Cardiac septum (tissue), 1 donor: ENCODE measurements around the gene TNS3. TPM values are rescaled to one million over a fixed set of nuclear protein-coding genes. Genes with fewer than 3 reads are reported as not detected.

Source experiments
- DNase-seq: peaks from one replicate; pipeline ENCODE4 v3.0.0-alpha.2; 2020; ENCODE audit warnings: low spot score
- intact Hi-C: fragments of 100-400 bp; cut with DNase I; formaldehyde crosslinking; loops from one replicate; pipeline ENCODE4 v1.14.0; 2022
- total RNA-seq: library from RNA; stranded (reverse); fragmentation: NEBNext Ultra II Directional; extraction: Animal tissue kit (Norgen Biotek cat#: 25700); gene quantifications from one replicate; pipeline ENCODE4 v1.2.1, GENCODE V29; 2021
- donor health status: DM: no; HTN: no; CAD: no.

The TNS3 gene
- total RNA-seq, 1 donor from 2014 or later = 29.0 TPM

GRCh38 chr7:47301105-47301477 lies 280.8 kb downstream of the TNS3 start:
- intact Hi-C loops = no loop called here

GRCh38 chr7:47300472-47301104 lies 281.3 kb downstream of the TNS3 start:
- intact Hi-C loops = no loop called here
- DNase-seq = no peak

More at GRCh38 chr7:47301105-47301477, 280.8 kb downstream of the TNS3 start:
- no peak for DNase-seq

GRCh38 chr7:47299496-47299895 lies 282.4 kb downstream of the TNS3 start:
- intact Hi-C loops = no loop called here
- no peak for DNase-seq

- intact Hi-C loops = no loop called here
- no peak for DNase-seq
These were observed 283.3 kb downstream of the TNS3 start for GRCh38 chr7:47298636-47299035.

DNA sequence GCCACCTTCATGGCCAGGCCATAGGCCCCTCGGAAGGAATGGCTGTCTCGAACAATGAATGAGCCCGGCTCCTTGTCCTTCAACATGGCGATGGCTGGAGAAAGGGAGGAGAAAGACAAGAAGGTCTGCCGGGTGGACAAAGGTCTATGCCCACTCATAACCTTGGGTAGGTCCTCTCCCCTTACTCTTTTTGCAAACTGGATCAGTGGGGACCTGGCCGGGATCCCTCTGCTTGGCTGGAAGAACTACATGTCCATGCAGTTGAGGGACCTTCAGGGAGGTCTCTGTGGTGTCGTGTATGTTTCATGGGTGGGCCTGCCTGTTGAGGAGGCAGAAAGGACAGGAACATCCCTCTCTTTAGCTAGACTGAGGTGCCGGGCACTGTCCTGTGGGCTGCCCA lies 284.8 kb downstream of the TNS3 start:
- no peak for DNase-seq
- intact Hi-C loops = no loop called here

DNA sequence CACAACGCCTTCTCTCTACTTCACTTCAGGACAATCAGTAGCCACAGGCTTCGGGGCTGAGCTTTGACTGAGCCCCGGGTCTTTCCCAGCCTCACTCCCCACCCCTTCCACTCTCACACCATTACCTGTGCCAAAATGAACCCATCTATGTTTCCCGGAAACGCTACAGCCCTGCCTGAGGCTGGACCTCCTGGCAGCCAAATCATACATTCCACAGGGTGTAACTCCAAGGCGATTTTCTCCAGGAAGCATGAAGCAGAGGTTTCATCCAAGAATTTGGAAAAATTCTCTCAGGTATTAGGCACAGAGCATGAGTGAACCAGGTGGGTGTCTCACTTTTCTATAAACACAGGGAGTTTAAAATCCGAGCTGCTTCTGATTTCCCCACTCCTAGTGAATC lies 286.3 kb downstream of the TNS3 start:
- intact Hi-C loops = no loop called here
- no peak for DNase-seq

GRCh38 chr7:47294556-47295222 lies 287.2 kb downstream of the TNS3 start:
- DNase-seq = no peak

GRCh38 chr7:47293884-47294555 lies 287.9 kb downstream of the TNS3 start:
- intact Hi-C loops = no loop called here
- DNase-seq = no peak

More at GRCh38 chr7:47294556-47295222, 287.2 kb downstream of the TNS3 start:
- intact Hi-C loops = no loop called here

GRCh38 chr7:47292832-47293309 lies 289.0 kb downstream of the TNS3 start:
- intact Hi-C loops = no loop called here
- no peak for DNase-seq

DNA sequence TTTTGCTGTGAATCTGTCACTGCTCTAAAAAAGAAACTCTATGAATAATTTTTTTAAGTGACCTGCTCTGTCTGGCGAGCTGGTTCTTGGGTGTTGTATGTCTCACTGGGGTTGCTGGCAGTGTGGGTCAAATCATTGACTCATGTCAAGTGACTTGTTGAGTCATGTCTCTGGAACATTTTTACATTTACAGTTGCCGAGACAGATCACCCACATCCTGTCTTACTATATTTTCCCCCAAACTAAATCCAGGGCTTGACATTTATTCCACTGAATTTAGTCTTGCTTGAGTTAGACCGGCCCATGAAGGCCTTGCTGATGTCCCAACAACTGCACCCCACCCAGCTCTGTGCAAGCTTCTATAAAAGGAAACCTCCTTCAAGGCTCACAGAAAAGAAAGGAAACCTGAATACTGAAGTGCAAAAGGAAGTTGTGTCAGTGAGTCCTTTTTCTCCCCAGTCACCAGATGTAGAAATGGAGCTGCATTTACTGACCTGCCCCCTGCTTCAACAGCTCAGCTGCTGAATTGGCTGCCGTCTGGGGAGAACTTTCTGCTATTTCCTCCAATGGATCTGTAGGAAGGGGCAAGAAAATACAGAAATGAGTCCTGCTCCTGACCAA lies 290.3 kb downstream of the TNS3 start:
- intact Hi-C loops = loop anchor here (2.0 kb wide), 1 partner anchor 37 kb away; no protein-coding TSS in a partner anchor
- DNase-seq = no peak

GRCh38 chr7:47290867-47291266 lies 291.0 kb downstream of the TNS3 start:
- intact Hi-C loops = loop anchor here (2.0 kb wide), 1 partner anchor 38 kb away; no protein-coding TSS in a partner anchor

GRCh38 chr7:47290466-47290865 lies 291.4 kb downstream of the TNS3 start:
- intact Hi-C loops = loop anchor here (2.0 kb wide), 1 partner anchor 38 kb away; no protein-coding TSS in a partner anchor
- no peak for DNase-seq

More at GRCh38 chr7:47290867-47291266, 291.0 kb downstream of the TNS3 start:
- no peak for DNase-seq

DNA sequence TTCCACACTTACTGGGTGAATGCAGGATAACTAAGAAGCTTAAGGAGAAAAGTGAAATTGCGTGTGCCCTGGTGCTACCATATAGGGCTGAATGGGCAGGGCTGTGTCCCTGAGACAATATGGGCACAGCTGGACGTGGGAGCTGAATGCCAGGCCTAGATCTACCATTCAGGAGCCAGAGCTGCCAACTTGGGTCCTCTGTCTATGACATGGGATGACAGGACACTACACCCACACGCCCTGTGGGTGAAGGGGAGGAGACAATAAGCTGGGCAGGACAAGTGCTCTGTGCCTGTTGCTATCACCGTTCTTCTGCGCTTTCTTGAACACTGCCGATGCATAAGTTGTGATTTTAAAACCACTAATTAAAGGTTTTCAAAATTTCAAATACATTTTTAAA lies 293.9 kb downstream of the TNS3 start:
- no peak for DNase-seq
- intact Hi-C loops = no loop called here

DNA sequence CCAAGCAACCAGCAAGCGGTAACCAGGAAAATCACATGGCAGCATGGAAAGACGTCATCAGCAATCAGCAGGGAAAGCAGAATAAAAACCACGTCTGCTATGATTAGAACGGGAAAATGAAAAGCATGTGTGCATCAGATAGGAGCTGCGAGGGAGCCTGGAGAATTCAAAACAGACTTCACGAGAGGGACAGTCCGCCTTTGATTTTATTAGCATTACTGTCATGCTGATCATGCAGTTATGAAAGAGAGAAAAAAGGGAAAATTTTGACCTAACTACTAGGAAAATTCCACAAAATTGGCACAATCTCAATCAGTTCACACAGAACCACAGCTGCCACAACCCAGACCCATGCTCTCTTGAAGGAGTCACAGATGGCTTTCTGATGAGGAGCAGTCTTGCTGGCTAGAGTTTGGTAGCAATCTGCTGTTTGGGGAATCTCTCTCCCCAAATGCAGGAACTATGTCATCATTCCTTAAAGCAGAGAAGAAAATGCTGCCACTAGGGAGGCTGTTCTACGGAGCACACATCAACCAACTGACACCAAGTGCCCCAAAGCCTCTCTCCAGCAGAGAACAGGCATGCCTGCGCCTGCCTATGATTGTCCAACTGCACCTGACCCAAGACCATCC lies 295.9 kb downstream of the TNS3 start:
- DNase-seq = no peak

DNA sequence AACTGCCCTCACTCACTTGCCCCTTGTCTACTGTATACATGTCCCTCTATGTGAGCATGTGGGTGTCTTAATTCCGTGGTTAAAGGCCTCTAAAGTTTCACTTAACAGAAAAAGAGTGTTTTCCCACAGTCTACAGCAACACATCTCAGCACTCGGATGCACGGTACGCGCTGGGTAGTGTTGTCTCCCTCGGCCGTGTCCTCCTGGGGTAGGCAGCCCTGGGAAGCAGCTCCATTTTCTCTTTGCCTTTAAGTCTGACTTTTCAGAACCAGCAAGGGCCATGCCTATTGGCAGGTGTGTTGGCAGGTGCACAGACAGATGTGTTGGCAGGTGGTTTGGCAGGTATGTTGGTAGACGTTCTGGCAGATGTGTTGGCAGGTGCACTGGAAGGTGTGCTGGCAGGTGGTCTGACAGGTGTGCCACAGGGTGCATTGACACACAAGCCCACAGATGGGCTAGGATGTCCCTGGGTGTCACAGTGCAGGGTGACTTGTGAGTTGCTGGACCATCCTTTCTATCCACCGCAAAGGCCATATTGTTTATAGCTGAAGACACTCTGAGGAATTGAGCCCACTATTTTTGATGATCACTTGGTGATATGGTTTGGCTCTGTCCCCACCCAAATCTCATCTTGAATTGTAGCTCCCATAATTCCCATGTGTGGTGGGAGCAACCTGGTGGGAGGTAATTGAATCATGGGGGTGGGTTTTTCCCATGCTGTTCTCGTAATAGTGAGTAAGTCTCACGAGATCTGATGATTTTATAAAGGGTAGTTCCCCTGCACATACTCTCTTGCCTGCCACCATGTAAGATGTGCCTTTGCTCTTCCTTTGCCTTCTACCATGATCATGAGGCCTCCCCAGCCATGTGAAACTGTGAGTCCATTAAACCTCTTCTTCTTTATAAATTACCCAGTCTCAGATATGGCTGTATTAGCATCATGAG lies 296.9 kb downstream of the TNS3 start:
- DNase-seq = peak; percentile 69
- intact Hi-C loops = no loop called here

More for the DNA sequence above, 295.9 kb downstream of the TNS3 start:
- intact Hi-C loops = no loop called here

DNA sequence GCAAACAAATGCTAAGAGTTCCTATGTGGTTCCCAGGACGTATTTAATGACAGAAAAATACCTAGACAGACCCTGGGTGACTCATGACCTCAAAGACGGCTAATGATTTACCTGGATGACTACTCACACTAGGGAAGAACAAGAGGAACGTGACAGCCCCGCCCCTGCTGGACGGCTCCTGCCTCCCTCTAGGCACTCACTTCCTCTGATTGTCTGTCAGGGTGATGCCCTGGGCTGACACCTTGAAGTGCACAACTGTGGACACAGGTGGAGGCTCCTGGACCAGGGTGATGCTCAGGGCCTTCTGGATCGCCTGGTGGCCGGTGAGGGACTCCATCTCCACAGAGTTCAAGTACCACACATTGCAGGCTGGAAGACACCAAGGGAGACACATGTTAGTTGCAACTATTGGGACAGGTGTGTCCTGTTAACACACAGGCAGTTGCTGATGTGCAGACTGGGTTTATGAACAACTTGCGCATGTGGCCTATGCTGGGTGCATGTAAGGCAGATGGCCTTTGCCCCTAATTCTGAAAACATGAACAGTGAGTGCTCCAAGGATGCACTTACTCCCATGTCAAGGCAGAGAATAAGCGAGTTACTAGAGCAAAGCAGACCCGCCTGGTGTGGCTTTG lies 298.3 kb downstream of the TNS3 start:
- intact Hi-C loops = no loop called here
- DNase-seq = peak; percentile 62

GRCh38 chr7:47282790-47283496 lies 299.0 kb downstream of the TNS3 start:
- no peak for DNase-seq
- intact Hi-C loops = no loop called here
